CD14-positive monocyte (primary cell): ENCODE data around the gene EGR2. TPM values are rescaled to one million over a fixed set of nuclear protein-coding genes. Genes with fewer than 3 reads are reported as not detected.
A peak's percentile ranks its signal among the peaks of the same experiment; 100 is the strongest.

Experiments used
- DNase-seq, 3 donors: peaks; one replicate each; pipeline ENCODE4 v3.0.0-alpha.2; 2011 to 2022
- H2AFZ ChIP-seq: 2 replicates; pipeline ENCODE4 v1.6.0; 2012; ENCODE audit warnings: mild to moderate bottlenecking, low read depth, low read length, inconsistent platforms; ENCODE audit not compliant: insufficient read depth, poor library complexity, severe bottlenecking
- H3K27ac ChIP-seq, 2 donors: 1 replicate in 1 of 2; 2 replicates in 1 of 2; pipeline ENCODE4 v1.5.1; 2012 to 2013; ENCODE audit warnings: low read length in 2 of 2, control low read depth in 1 of 2, inconsistent platforms in 1 of 2, low read depth in 1 of 2, mild to moderate bottlenecking in 1 of 2
- H3K27me3 ChIP-seq, 2 donors: one replicate each; pipeline versions ENCODE4 v1.6.0 to v1.6.1; 2011 to 2013; ENCODE audit warnings: low read length in 2 of 2; ENCODE audit not compliant: control insufficient read depth in 2 of 2, insufficient read depth in 2 of 2
- H3K36me3 ChIP-seq, 2 donors: replicated peaks in 1 of 2; 1 replicate in 1 of 2; 2 replicates in 1 of 2; pipeline versions ENCODE4 v1.5.1 to v1.6.1; 2012 to 2013; ENCODE audit warnings: low read length in 2 of 2, control low read depth in 1 of 2, inconsistent platforms in 1 of 2, mild to moderate bottlenecking in 1 of 2; ENCODE audit not compliant: insufficient read depth in 2 of 2, control insufficient read depth in 1 of 2
- H3K4me1 ChIP-seq, 2 donors: 1 replicate in 1 of 2; 2 replicates in 1 of 2; pipeline versions ENCODE4 v1.5.1 to v1.6.1; 2012 to 2013; ENCODE audit warnings: low read length in 2 of 2, control low read depth in 1 of 2, inconsistent platforms in 1 of 2, mild to moderate bottlenecking in 1 of 2, moderate library complexity in 1 of 2; ENCODE audit not compliant: insufficient read depth in 2 of 2, control insufficient read depth in 1 of 2
- H3K4me2 ChIP-seq: replicated peaks from 2 replicates; pipeline ENCODE3; 2012; ENCODE audit warnings: low read length, moderate library complexity, mild to moderate bottlenecking; ENCODE audit not compliant: poor library complexity, severe bottlenecking; ENCODE audit errors: extremely low read depth
- H3K4me3 ChIP-seq, 3 experiments: fragments of 200-600 bp in 1 of 3; sonication (generic) in 1 of 3; replicated peaks in 1 of 3; 1 replicate in 2 of 3; 2 replicates in 1 of 3; pipeline ENCODE4 v1.5.1; 2011 to 2013; ENCODE audit warnings: low read length in 3 of 3, mild to moderate bottlenecking in 3 of 3, control low read depth in 2 of 3, low read depth in 2 of 3, inconsistent platforms in 1 of 3, moderate library complexity in 1 of 3
- H3K79me2 ChIP-seq: 2 replicates; pipeline ENCODE4 v1.6.0; 2012; ENCODE audit warnings: mild to moderate bottlenecking, control low read depth, inconsistent platforms, low read length, moderate library complexity; ENCODE audit not compliant: insufficient read depth
- H3K9ac ChIP-seq: 2 replicates; pipeline ENCODE4 v1.6.0; 2017; ENCODE audit warnings: low read length, mild to moderate bottlenecking; ENCODE audit not compliant: insufficient read depth, poor library complexity, severe bottlenecking
- H3K9me3 ChIP-seq, 2 donors: replicated peaks in 1 of 2; 1 replicate in 1 of 2; 2 replicates in 1 of 2; pipeline versions ENCODE4 v1.5.1 to v1.6.1; 2012 to 2013; ENCODE audit warnings: low read length in 2 of 2, control low read depth in 1 of 2; ENCODE audit not compliant: control insufficient read depth in 1 of 2, insufficient read depth in 1 of 2
- H4K20me1 ChIP-seq: 2 replicates; pipeline ENCODE4 v1.6.0; 2012; ENCODE audit warnings: mild to moderate bottlenecking, low read length, control low read depth, moderate library complexity; ENCODE audit not compliant: insufficient read depth
- H3K27ac Mint-ChIP-seq, 7 donors: one replicate each; pipeline ENCODE4 v1.8.0; 2020; ENCODE audit warnings: mild to moderate bottlenecking in 7 of 7, mixed read lengths in 7 of 7, moderate library complexity in 6 of 7, inconsistent platforms in 2 of 7
- H3K27me3 Mint-ChIP-seq, 3 donors: one replicate each; pipeline ENCODE4 v1.8.0; 2021 to 2022; ENCODE audit warnings: low read depth in 3 of 3, mild to moderate bottlenecking in 3 of 3, mixed read lengths in 3 of 3, moderate library complexity in 3 of 3, inconsistent platforms in 1 of 3
- H3K36me3 Mint-ChIP-seq, 2 donors: one replicate each; pipeline ENCODE4 v1.8.0; 2020; ENCODE audit warnings: mixed read lengths in 2 of 2, inconsistent platforms in 1 of 2, mild to moderate bottlenecking in 1 of 2
- H3K4me1 Mint-ChIP-seq: one replicate; pipeline ENCODE4 v1.8.0; 2020; ENCODE audit warnings: mild to moderate bottlenecking, mixed read lengths
- H3K4me3 Mint-ChIP-seq, 2 donors: one replicate each; pipeline ENCODE4 v1.8.0; 2020; ENCODE audit warnings: mild to moderate bottlenecking in 2 of 2, mixed read lengths in 2 of 2, moderate library complexity in 1 of 2
- H3K9me3 Mint-ChIP-seq, 7 donors: one replicate each; pipeline ENCODE4 v1.8.0; 2020 to 2022; ENCODE audit warnings: mixed read lengths in 7 of 7, mild to moderate bottlenecking in 6 of 7, moderate library complexity in 6 of 7, inconsistent platforms in 2 of 7
- CTCF ChIP-seq: fragments of 200-600 bp; IDR thresholded peaks from one replicate; pipeline ENCODE4 v1.8.0; 2022; ENCODE audit warnings: antibody characterized with exemption, mild to moderate bottlenecking
- WGBS: methylation state at CpG from one replicate; pipeline ENCODE4 v1.1.5; 2013; ENCODE audit warnings: missing lambda C conversion rate; ENCODE audit not compliant: insufficient coverage; 5-methylcytosine and 5-hydroxymethylcytosine counted together
- intact Hi-C, 2 donors: fragments of 100-400 bp; cut with micrococcal nuclease; formaldehyde crosslinking; loops; one replicate each; pipeline versions ENCODE4 v1.15.0 to v1.15.1; 2023
- polyA plus RNA-seq, 3 donors: library from polyadenylated mRNA; depleted of rRNA in 1 of 3; unstranded in 2 of 3; stranded (reverse) in 1 of 3; fragments of 300-500 nt in 2 of 3; fragments of >200 nt in 1 of 3; fragmentation: Illumina TruSeq in 2 of 3; gene quantifications; 1 replicate in 2 of 3; 2 replicates in 1 of 3; pipeline ENCODE4 v1.2.3, GENCODE V29; 2012 to 2021

Gene EGR2
- polyA plus RNA-seq, 3 donors, result 9.9 to 54.9 (median 10.3) TPM

DNA sequence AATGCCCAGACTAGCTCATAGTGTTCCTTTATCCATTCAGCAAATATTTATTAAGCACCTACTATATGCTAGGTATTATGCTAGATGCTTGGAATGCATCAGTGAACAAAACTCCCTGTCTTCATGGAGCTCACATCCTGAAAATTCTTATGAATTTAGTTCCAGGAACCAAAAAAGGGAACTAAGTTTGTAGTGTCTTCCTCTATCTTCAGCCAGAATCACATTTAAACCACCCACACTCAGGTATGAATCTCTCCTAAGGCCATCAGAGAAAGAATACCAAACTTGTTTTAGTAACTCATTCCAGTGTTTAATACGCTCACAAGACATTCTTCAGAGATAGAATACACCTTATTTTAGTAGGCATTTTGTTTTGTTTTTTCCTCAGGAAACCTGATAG, 10.1 kb upstream of the EGR2 start:
- no peaks in the 10 kb centered on the region for H3K9me3 ChIP-seq
- H3K4me2 ChIP-seq, result no peak overlapping the region
- H3K27ac ChIP-seq, result no peak overlapping the region
- no CpG with 5 or more reads among the region's 1 CpG for WGBS
- peaks cover 13 to 14% of the 10 kb centered on the region in 2 donors for H3K4me1 ChIP-seq
- no peaks in the 10 kb centered on the region for H4K20me1 ChIP-seq
- H3K9ac ChIP-seq, result no peak overlapping the region
- H3K79me2 ChIP-seq, result no peaks in the 10 kb centered on the region
- no peak overlapping the region for H3K4me3 ChIP-seq
- TF ChIP-seq CTCF, result no peak
- intact Hi-C loops, result no loop called here
- Mint-ChIP-seq H3K4me3 (no peak overlapping the region), H3K27me3 (peaks cover under 1 to 7% (median 2%) of the 10 kb centered on the region in 3 donors), H3K4me1 (peaks cover 19% of the 10 kb centered on the region), H3K36me3 (no peaks in the 10 kb centered on the region), H3K9me3 (no peaks in the 10 kb centered on the region), H3K27ac (peak overlapping the region in 3 of 7 donors; percentile 32 to 44 (median 35))
- no peak overlapping the region for H2AFZ ChIP-seq
- H3K27me3 ChIP-seq, result peaks cover 2 to 6% of the 10 kb centered on the region in 2 donors
- H3K36me3 ChIP-seq, result no peaks in the 10 kb centered on the region
- peak in 2 of 3 donors; percentile 21 to 44 for DNase-seq

DNA sequence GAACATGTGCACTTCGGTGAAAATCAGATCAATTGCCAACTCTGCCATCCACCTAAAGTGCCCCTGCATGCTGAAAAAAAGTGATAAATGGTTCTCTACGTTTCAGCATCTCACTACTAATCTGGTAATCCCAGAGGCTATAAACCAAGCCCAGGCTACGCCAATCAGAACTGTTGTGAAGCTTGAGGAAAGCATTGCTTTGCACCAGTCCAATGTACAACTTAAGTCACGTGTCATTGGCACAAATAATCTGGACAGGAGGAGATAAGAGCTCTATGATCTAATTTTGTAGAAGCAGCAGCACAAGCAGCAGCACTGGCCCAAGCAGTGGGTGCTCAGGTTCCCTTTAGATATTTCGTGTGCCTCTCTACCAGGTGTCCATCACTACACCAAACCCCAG, 4.4 kb upstream of the EGR2 start:
- no peak overlapping the region for H3K27ac Mint-ChIP-seq
- no peak overlapping the region for H3K9ac ChIP-seq
- H3K4me1 ChIP-seq, result peaks cover 20 to 29% of the 10 kb centered on the region in 2 donors
- H3K27me3 ChIP-seq, result peaks cover 29 to 42% of the 10 kb centered on the region in 2 donors
- no peaks in the 10 kb centered on the region for H4K20me1 ChIP-seq
- peaks cover 0 to 14% (median 9%) of the 10 kb centered on the region in 7 donors for H3K9me3 Mint-ChIP-seq
- no peak overlapping the region for H3K27ac ChIP-seq
- H3K79me2 ChIP-seq, result no peaks in the 10 kb centered on the region
- peak overlapping the region in 1 of 2 donors; percentile 19 for H3K4me3 Mint-ChIP-seq
- H3K36me3 Mint-ChIP-seq, result peaks cover 4 to 8% of the 10 kb centered on the region in 2 donors
- WGBS, result 40% methylated on average over 1 of the region's 5 CpGs
- no peak overlapping the region for H3K4me2 ChIP-seq
- no peaks in the 10 kb centered on the region for H3K36me3 ChIP-seq
- H3K4me1 Mint-ChIP-seq, result peaks cover 20% of the 10 kb centered on the region
- H2AFZ ChIP-seq, result no peak overlapping the region
- DNase-seq, result no peak
- intact Hi-C loops, result no loop called here
- TF ChIP-seq CTCF, result no peak
- no peak overlapping the region for H3K4me3 ChIP-seq
- peaks cover 0 to 10% of the 10 kb centered on the region in 2 donors for H3K9me3 ChIP-seq
- peaks cover 36 to 55% (median 38%) of the 10 kb centered on the region in 3 donors for H3K27me3 Mint-ChIP-seq
